K562 (cell line): ENCODE measurements around the gene SEH1L. TPM values are rescaled to one million over a fixed set of nuclear protein-coding genes. Genes with fewer than 3 reads are reported as not detected.

Source experiments
- ATAC-seq: fragments of 200-7000 bp; cut with Tn5 transposase; 3 replicates; pipeline ENCODE4 v1.9.1; 2020; ENCODE audit warnings: moderate library complexity
- BruUV-seq: library from RNA; stranded (reverse); fragments of 400-500 nt; replicated peaks from 2 replicates; lab custom pipeline; 2021; lab: Mats Ljungman, UMichigan
- CTCF ChIA-PET: fragments of 300-600 bp; formaldehyde crosslinking; extraction: SDS; loops from one replicate; lab custom pipeline; 2021; ENCODE audit warnings: low intra/inter-chr PET ratio; lab: Yijun Ruan, JAX
- POLR2A ChIA-PET: fragments of 300-600, 350-650 bp; sonication (Branson Sonifier 250); formaldehyde crosslinking; extraction: SDS; loops from one replicate; lab custom pipeline; 2021; ENCODE audit warnings: antibody characterized with exemption, inconsistent platforms; lab: Yijun Ruan, JAX
- DNase-seq, 4 experiments: peaks; one replicate each; pipeline versions ENCODE4 v3.0.0 to v3.0.0-alpha.2; 2011 to 2018; ENCODE audit warnings: low spot score in 3 of 4, mixed read lengths in 3 of 4; ENCODE audit errors: extremely low read depth in 1 of 4
- FAIRE-seq: peaks from 2 replicates; lab custom pipeline; 2011; peaks lifted over from hg19 to GRCh38; lab: Jason Lieb, UNC
- H2AFZ ChIP-seq: 2 replicates; pipeline ENCODE4 v1.6.0; 2011; ENCODE audit warnings: low read depth, low read length, control low read depth, inconsistent platforms
- H3K27ac ChIP-seq: fragments of 200-600 bp; 3 replicates; pipeline ENCODE4 v1.8.0; 2011; ENCODE audit warnings: low read depth, mild to moderate bottlenecking, control low read depth, inconsistent platforms, low read length, moderate library complexity, mixed read lengths; ENCODE audit errors: extremely low read depth
- H3K27me3 ChIP-seq, 2 experiments: fragments of 300-600 bp in 1 of 2; 2 replicates in 1 of 2; 3 replicates in 1 of 2; pipeline versions ENCODE4 v1.6.0 to v1.8.0; 2011; ENCODE audit warnings: inconsistent platforms in 2 of 2, low read length in 2 of 2, mild to moderate bottlenecking in 1 of 2, mixed read lengths in 1 of 2, moderate library complexity in 1 of 2; ENCODE audit not compliant: control insufficient read depth in 2 of 2, insufficient read depth in 2 of 2
- H3K36me3 ChIP-seq: fragments of 300-600 bp; 3 replicates; pipeline ENCODE4 v1.8.0; 2011; ENCODE audit warnings: mild to moderate bottlenecking, low read length, inconsistent platforms; ENCODE audit not compliant: control insufficient read depth, insufficient read depth
- H3K4me1 ChIP-seq, 2 experiments: fragments of 200-600 bp in 1 of 2; replicated peaks in 1 of 2; 2 replicates in 1 of 2; 3 replicates in 1 of 2; pipeline versions ENCODE4 v1.5.1 to v1.8.0; 2011; ENCODE audit warnings: inconsistent platforms in 2 of 2, low read length in 2 of 2, mild to moderate bottlenecking in 1 of 2, mixed read lengths in 1 of 2, moderate library complexity in 1 of 2; ENCODE audit not compliant: control insufficient read depth in 2 of 2, insufficient read depth in 2 of 2
- H3K4me2 ChIP-seq: 2 replicates; pipeline ENCODE4 v1.6.1; 2011; ENCODE audit warnings: low read length, control low read depth, inconsistent platforms, mixed read lengths; ENCODE audit not compliant: insufficient read depth
- H3K4me3 ChIP-seq: fragments of 200-600 bp; sonication (generic), shearing (Covaris generic); 2 replicates; pipeline ENCODE4 v1.5.1; 2016; ENCODE audit warnings: control low read depth, inconsistent platforms
- H3K79me2 ChIP-seq: fragments of 200-600 bp; 3 replicates; pipeline ENCODE4 v1.8.0; 2011; ENCODE audit warnings: low read length, inconsistent platforms; ENCODE audit not compliant: control insufficient read depth, insufficient read depth
- H3K9ac ChIP-seq, 2 experiments: 2 replicates each; pipeline versions ENCODE4 v1.6.0 to v1.6.1; 2011; ENCODE audit warnings: low read depth in 2 of 2, low read length in 2 of 2, control low read depth in 1 of 2, inconsistent platforms in 1 of 2, mild to moderate bottlenecking in 1 of 2, mixed read lengths in 1 of 2; ENCODE audit not compliant: insufficient read depth in 1 of 2
- H3K9me1 ChIP-seq: one replicate; pipeline ENCODE4 v1.6.0; 2011; ENCODE audit warnings: inconsistent platforms, mild to moderate bottlenecking, low read length, moderate library complexity; ENCODE audit not compliant: control insufficient read depth, insufficient read depth
- H3K9me3 ChIP-seq: replicated peaks from 2 replicates; pipeline ENCODE4 v1.5.1; 2011; ENCODE audit warnings: low read depth, low read length, inconsistent platforms; ENCODE audit not compliant: control insufficient read depth, insufficient read depth
- H4K20me1 ChIP-seq: replicated peaks from 2 replicates; pipeline ENCODE4 v1.6.1; 2011; ENCODE audit warnings: low read length, inconsistent platforms, mixed read lengths; ENCODE audit not compliant: control insufficient read depth, insufficient read depth
- AFF4 ChIP-seq: sonication (generic); formaldehyde crosslinking; IDR thresholded peaks from 2 replicates; pipeline ENCODE4 v1.8.0; 2023; ENCODE audit warnings: mild to moderate bottlenecking, missing genetic modification reagents
- CREM ChIP-seq: IDR thresholded peaks from 2 replicates; pipeline ENCODE4 v1.6.1; 2014; ENCODE audit warnings: antibody characterized with exemption, low read depth
- EWSR1 ChIP-seq: fragments of 450-650 bp; IDR thresholded peaks from 2 replicates; pipeline ENCODE4 v1.6.1; 2018; ENCODE audit warnings: borderline replicate concordance, mild to moderate bottlenecking, low read depth, moderate library complexity; ENCODE audit not compliant: partially characterized antibody
- FOXP1 ChIP-seq: sonication (generic); formaldehyde crosslinking; IDR thresholded peaks from 2 replicates; pipeline ENCODE4 v1.8.0; 2022; ENCODE audit warnings: mild to moderate bottlenecking, missing genetic modification reagents
- ZSCAN29 ChIP-seq: fragments of 450-650 bp; IDR thresholded peaks from 2 replicates; pipeline ENCODE4 v1.6.1; 2017
- WGBS: fragments of 100-300 bp; shearing (Covaris generic); methylation state at CpG from one replicate; pipeline ENCODE4 v1.1.6; 2016; ENCODE audit warnings: low coverage, mixed read lengths; ENCODE audit not compliant: insufficient coverage; ENCODE audit errors: missing lambda C conversion rate; 5-methylcytosine and 5-hydroxymethylcytosine counted together
- in situ Hi-C: fragments of 300-500 bp; cut with MboI; formaldehyde crosslinking; loops from 4 replicates; pipeline ENCODE4 v1.15.0; 2018; ENCODE audit warnings: inconsistent platforms, mixed read lengths
- intact Hi-C: fragments of 100-400 bp; cut with micrococcal nuclease; formaldehyde crosslinking; loops from 2 replicates; pipeline ENCODE4 v1.14.2; 2022
- polyA plus RNA-seq, 8 experiments: library from polyadenylated mRNA; depleted of rRNA in 4 of 8; stranded (reverse) in 5 of 8; unstranded in 3 of 8; fragments of >200 nt; fragmentation: Nextera tagmentation in 2 of 8; fragmentation: Illumina TruSeq in 1 of 8; extraction: Ambion mirVana in 2 of 8; extraction: Trizol in 1 of 8; gene quantifications; 2 replicates each; pipeline versions ENCODE4 v1.2.1 to v1.2.3, GENCODE V29; 2011 to 2014; ENCODE audit warnings: inconsistent platforms in 1 of 8, missing spikeins in 1 of 8
- total RNA-seq, 7 experiments: library from RNA; depleted of rRNA in 6 of 7; stranded (reverse); fragments of >200 nt in 6 of 7; fragmentation: Illumina TruSeq in 2 of 7; extraction: Trizol in 2 of 7; gene quantifications; 2 replicates each; pipeline versions ENCODE4 v1.2.1 to v1.2.3, GENCODE V29; 2011 to 2021; ENCODE audit warnings: low replicate concordance in 1 of 7

The SEH1L gene
- total and polyA plus RNA-seq, 9 of the 15 experiments (the other 6 are each of a cell fraction or from before 2014, with no cell fraction given) = 62.2 to 180 (median 108) TPM

GRCh38 chr18:12998332-12999060 lies 50.7 kb downstream of the SEH1L start (continued):
- TF ChIP-seq AFF4 (no peak), FOXP1 (no peak)

- DNase-seq (peak; percentile 44 to 79 (median 58)), ATAC-seq (peak; percentile 97), FAIRE-seq (peak; percentile 79)
- no peaks in the 10 kb centered on the region; a peak in 2 of 5 replicates for H3K4me1 ChIP-seq
- H4K20me1 ChIP-seq = peaks cover 16% of the 10 kb centered on the region; the same call in 1 of the 2 replicates
- no peak overlapping the region for H3K4me2 ChIP-seq
- H3K27me3 ChIP-seq = no peaks in the 10 kb centered on the region
- peaks cover 1% of the 10 kb centered on the region for H3K9me1 ChIP-seq
- no peak overlapping the region for H2AFZ ChIP-seq
- H3K36me3 ChIP-seq = peaks cover 93% of the 10 kb centered on the region
- ChIA-PET POLR2A (no interaction called here), CTCF (no interaction called here)
- no peak overlapping the region for H3K9ac ChIP-seq
- WGBS = 63% methylated on average over 6 of the region's 7 CpGs
- H3K4me3 ChIP-seq = no peak overlapping the region
- no peaks in the 10 kb centered on the region for H3K9me3 ChIP-seq
- in situ Hi-C loops = no loop called here
- BruUV-seq = no TSS peak
- peaks cover 76% of the 10 kb centered on the region for H3K79me2 ChIP-seq
- no peak overlapping the region for H3K27ac ChIP-seq
- intact Hi-C loops = loop anchor here (10.0 kb wide), 1 partner anchor 151 kb away; no protein-coding TSS in a partner anchor
- TF ChIP-seq CREM (no peak), EWSR1 (no peak), ZSCAN29 (no peak)
Observed at GRCh38 chr18:13003466-13003896, 55.7 kb downstream of the SEH1L start.
